HEK293T (cell line): ENCODE data around the gene MAG.

Experiments used
- ARNT ChIP-seq: fragments of 450-650 bp; IDR thresholded peaks from 2 replicates; pipeline ENCODE4 v1.6.1; 2017; ENCODE audit warnings: mild to moderate bottlenecking
- BHLHE40 ChIP-seq: fragments of 450-650 bp; IDR thresholded peaks from 2 replicates; pipeline ENCODE4 v1.6.1; 2016; ENCODE audit warnings: mild to moderate bottlenecking, moderate library complexity, borderline replicate concordance
- ELF4 ChIP-seq: fragments of 450-650 bp; IDR thresholded peaks from 2 replicates; pipeline ENCODE4 v1.6.1; 2017; ENCODE audit warnings: antibody characterized with exemption
- FOXA1 ChIP-seq: fragments of 450-650 bp; IDR thresholded peaks from 2 replicates; pipeline ENCODE4 v1.6.1; 2016; ENCODE audit warnings: mild to moderate bottlenecking
- FOXM1 ChIP-seq: fragments of 450-650 bp; IDR thresholded peaks from 2 replicates; pipeline ENCODE4 v1.6.1; 2017; ENCODE audit warnings: mild to moderate bottlenecking, borderline replicate concordance
- HDGF ChIP-seq: fragments of 450-650 bp; IDR thresholded peaks from 2 replicates; pipeline ENCODE4 v1.6.1; 2017; ENCODE audit warnings: antibody characterized with exemption, borderline replicate concordance
- L3MBTL2 ChIP-seq: fragments of 450-650 bp; conservative IDR thresholded peaks from 2 replicates; pipeline ENCODE4 v1.6.1; 2016; ENCODE audit warnings: mild to moderate bottlenecking
- SP1 ChIP-seq: fragments of 450-650 bp; IDR thresholded peaks from 2 replicates; pipeline ENCODE4 v1.6.1; 2017
- SUZ12 ChIP-seq: fragments of 450-650 bp; IDR thresholded peaks from 2 replicates; pipeline ENCODE4 v1.6.1; 2016; ENCODE audit warnings: mild to moderate bottlenecking
- TARDBP ChIP-seq: fragments of 450-650 bp; IDR thresholded peaks from 2 replicates; pipeline ENCODE4 v1.6.1; 2016
- TF ChIP-seq, protein P1 (sequence below): fragments of 450-650 bp; IDR thresholded peaks from 2 replicates; pipeline ENCODE4 v1.6.1; 2016

DNA sequence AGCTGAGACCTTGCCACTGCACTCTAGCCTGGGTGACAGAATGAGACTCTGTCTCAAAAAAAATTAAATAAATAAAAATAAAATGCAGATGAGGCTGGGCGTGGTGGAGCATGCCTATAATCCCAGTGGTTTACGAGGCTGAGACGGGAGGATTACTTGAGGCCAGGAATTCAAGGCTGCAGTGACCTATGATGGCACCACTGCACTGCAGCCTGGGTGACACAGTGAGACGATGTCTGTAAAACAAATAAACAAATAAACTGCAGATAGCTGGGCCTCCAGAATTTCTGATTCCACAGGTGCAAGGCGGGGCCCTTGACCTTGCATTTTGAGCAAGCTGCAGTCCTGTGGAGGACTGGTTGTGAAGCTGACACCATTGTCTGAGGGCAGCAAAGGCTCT lies 3.1 kb upstream of the MAG start:
- no peak for TF ChIP-seq BHLHE40
- no peak for TF ChIP-seq FOXM1
- TF ChIP-seq ELF4 = no peak
- TF ChIP-seq ARNT = no peak
- TF ChIP-seq HDGF = no peak
- no peak for TF ChIP-seq FOXA1
- no peak for TF ChIP-seq TARDBP
- TF ChIP-seq SP1 = no peak
- no peak for TF ChIP-seq L3MBTL2
- no peak for TF ChIP-seq SUZ12
- TF ChIP-seq, protein P1, sequence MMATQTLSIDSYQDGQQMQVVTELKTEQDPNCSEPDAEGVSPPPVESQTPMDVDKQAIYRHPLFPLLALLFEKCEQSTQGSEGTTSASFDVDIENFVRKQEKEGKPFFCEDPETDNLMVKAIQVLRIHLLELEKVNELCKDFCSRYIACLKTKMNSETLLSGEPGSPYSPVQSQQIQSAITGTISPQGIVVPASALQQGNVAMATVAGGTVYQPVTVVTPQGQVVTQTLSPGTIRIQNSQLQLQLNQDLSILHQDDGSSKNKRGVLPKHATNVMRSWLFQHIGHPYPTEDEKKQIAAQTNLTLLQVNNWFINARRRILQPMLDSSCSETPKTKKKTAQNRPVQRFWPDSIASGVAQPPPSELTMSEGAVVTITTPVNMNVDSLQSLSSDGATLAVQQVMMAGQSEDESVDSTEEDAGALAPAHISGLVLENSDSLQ = no peak
